Activated naive CD8-positive, alpha-beta T cell treated with anti-CD3 and anti-CD28 coated beads for 36 hours (primary cell): Measurements from ENCODE around the gene PPFIBP1. TPM values are rescaled to one million over a fixed set of nuclear protein-coding genes. Genes with fewer than 3 reads are reported as not detected.
"Not testable (repeated sequence)": the region's sequence is repeated elsewhere in the genome, so short reads cannot be mapped to it uniquely, and the experiment has no call there.

Experiments
- DNase-seq: peaks from one replicate; pipeline ENCODE4 v3.0.0; 2021
- H3K27ac Mint-ChIP-seq: one replicate; pipeline ENCODE4 v1.8.0; 2022; ENCODE audit warnings: mild to moderate bottlenecking, moderate library complexity, mixed read lengths
- H3K27me3 Mint-ChIP-seq: one replicate; pipeline ENCODE4 v1.8.0; 2022; ENCODE audit warnings: mild to moderate bottlenecking, mixed read lengths
- H3K36me3 Mint-ChIP-seq: one replicate; pipeline ENCODE4 v1.8.0; 2021; ENCODE audit warnings: mild to moderate bottlenecking, mixed read lengths
- H3K4me1 Mint-ChIP-seq: one replicate; pipeline ENCODE4 v1.8.0; 2021; ENCODE audit warnings: mixed read lengths
- H3K4me3 Mint-ChIP-seq: one replicate; pipeline ENCODE4 v1.8.0; 2022; ENCODE audit warnings: mild to moderate bottlenecking, moderate library complexity, mixed read lengths
- H3K9me3 Mint-ChIP-seq: one replicate; pipeline ENCODE4 v1.8.0; 2022; ENCODE audit warnings: mixed read lengths
- total RNA-seq, 2 experiments: library from RNA; stranded (reverse); gene quantifications; one replicate each; pipeline ENCODE4 v1.2.3, GENCODE V29; 2021

Gene PPFIBP1
- total RNA-seq, 2 experiments from 2014 or later, result 22.2 to 22.5 TPM

DNA sequence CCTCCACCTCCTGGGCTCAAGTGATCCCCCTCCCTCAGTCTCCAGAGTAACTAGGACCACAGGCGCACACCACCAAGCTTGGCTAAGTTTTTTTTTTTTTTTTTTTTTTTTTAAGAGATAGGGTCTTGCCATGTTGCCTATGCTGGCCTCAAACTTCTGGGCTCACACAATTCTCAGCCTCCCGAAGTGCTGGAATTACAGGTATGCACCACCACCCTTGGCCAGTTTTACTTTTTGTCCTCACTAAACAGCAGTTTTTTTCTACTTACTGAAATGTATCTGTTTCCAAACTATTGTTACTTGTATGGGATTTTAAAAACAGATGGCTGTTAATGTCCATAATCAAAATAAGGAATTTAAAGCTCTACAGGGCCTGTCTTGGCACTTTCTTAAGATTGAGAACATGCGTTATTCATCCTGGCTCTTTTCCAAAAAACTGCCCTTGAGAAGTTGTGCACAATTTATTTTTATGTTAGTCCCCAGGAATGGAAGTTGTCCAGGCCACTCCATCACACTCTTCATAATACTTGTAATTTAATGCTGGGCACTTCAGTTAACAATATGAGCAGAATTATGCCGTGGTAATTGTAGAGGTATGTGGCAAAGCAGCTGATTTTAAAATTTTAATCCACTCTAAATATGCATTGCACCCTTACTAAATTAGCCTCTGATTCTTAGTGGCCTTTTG is 120.3 kb downstream of the PPFIBP1 start:
- no peaks in the 10 kb centered on the region for H3K4me1 Mint-ChIP-seq
- no peak overlapping the region for H3K4me3 Mint-ChIP-seq
- H3K27ac Mint-ChIP-seq, result no peak overlapping the region
- H3K27me3 Mint-ChIP-seq, result no peaks in the 10 kb centered on the region
- no peak for DNase-seq
- no peaks in the 10 kb centered on the region for H3K36me3 Mint-ChIP-seq
- no peaks in the 10 kb centered on the region for H3K9me3 Mint-ChIP-seq

DNA sequence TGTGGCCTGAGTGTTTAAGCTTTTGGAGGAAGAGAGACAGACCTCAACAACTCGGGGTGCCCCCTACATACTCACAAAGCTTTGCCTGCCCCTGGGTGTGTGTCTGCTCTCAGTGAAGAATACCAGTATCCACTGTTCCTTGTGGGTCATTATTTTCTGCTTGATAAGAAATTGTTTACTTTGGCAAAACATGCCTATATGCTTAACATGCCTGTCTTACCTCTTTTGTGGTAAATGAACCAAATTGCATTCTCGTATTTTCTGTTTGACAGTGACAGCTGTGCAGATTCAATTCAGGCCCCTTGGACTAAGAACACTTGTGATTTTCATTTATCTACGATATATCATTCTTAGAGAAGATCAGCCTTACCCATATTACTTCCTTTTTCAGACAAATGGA is 121.7 kb downstream of the PPFIBP1 start:
- DNase-seq, result no peak
- H3K27me3 Mint-ChIP-seq, result no peaks in the 10 kb centered on the region
- no peaks in the 10 kb centered on the region for H3K9me3 Mint-ChIP-seq
- H3K36me3 Mint-ChIP-seq, result no peaks in the 10 kb centered on the region
- H3K4me3 Mint-ChIP-seq, result no peak overlapping the region
- H3K4me1 Mint-ChIP-seq, result no peaks in the 10 kb centered on the region
- H3K27ac Mint-ChIP-seq, result no peak overlapping the region

DNA sequence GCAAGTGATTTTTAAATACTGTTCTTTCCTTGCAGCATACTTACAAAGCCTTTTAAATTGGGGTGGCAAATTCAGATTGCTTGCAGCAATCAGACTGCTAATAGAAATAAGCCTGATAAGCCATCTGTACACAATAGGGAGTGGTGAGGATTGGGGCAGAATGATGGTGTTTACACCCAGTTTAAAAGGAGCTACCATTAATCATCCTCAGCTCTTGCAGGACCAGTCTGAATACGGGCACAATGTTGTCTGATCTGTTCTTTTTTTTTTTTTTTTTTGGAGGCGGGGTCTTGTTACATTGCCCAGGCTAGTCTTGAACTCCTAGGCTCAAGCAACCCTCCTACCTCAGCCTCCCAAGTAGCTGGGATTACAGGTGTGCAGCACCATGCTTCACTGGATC is 122.1 kb downstream of the PPFIBP1 start:
- DNase-seq, result no peak
- H3K4me1 Mint-ChIP-seq, result no peaks in the 10 kb centered on the region
- no peaks in the 10 kb centered on the region for H3K27me3 Mint-ChIP-seq
- no peaks in the 10 kb centered on the region for H3K9me3 Mint-ChIP-seq
- H3K36me3 Mint-ChIP-seq, result no peaks in the 10 kb centered on the region
- no peak overlapping the region for H3K4me3 Mint-ChIP-seq
- no peak overlapping the region for H3K27ac Mint-ChIP-seq

DNA sequence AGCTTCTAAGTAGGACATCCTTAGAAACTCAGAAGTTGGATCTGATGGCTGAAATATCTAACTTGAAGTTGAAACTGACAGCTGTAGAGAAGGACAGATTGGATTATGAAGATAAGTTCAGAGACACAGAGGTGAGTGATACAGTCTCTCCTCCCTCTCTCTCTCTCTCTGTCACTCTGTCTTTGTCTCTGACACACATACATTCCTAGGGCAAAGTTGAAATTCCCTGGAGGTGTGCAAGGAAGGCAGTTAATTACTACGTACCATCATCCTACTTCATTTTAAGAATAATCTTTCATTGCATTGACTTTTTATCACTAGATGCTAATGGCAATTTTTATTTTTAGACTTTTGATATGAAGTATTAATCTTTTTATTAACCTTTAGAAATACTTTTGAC is 126.0 kb downstream of the PPFIBP1 start:
- no peak for DNase-seq
- Mint-ChIP-seq H3K36me3 (no peaks in the 10 kb centered on the region), H3K27ac (no peak overlapping the region), H3K27me3 (no peaks in the 10 kb centered on the region), H3K9me3 (no peaks in the 10 kb centered on the region), H3K4me1 (peaks cover 4% of the 10 kb centered on the region), H3K4me3 (no peak overlapping the region)

DNA sequence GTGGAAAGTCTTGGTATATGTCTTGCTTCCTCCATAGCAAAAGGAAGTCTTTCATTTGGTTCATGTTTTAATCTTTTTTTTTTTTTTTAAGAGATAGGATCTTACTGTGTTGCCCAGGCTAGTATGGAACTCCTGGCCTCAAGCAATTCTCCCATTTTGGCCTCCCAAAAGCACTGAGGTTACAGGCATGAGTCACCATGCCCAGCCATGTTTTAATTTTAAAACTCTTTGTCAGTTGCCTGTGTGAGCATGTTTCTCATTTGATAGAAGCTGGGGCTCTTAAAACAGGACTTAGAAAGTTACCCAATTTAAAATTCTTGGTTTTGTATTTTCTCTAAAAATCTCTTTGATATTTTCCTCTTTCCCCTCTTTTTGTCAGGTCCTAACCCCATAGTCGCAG is 127.2 kb downstream of the PPFIBP1 start:
- Mint-ChIP-seq H3K4me3 (no peak overlapping the region), H3K4me1 (peaks cover 4% of the 10 kb centered on the region), H3K27ac (no peak overlapping the region), H3K9me3 (no peaks in the 10 kb centered on the region), H3K27me3 (no peaks in the 10 kb centered on the region), H3K36me3 (no peaks in the 10 kb centered on the region)
- no peak for DNase-seq

DNA sequence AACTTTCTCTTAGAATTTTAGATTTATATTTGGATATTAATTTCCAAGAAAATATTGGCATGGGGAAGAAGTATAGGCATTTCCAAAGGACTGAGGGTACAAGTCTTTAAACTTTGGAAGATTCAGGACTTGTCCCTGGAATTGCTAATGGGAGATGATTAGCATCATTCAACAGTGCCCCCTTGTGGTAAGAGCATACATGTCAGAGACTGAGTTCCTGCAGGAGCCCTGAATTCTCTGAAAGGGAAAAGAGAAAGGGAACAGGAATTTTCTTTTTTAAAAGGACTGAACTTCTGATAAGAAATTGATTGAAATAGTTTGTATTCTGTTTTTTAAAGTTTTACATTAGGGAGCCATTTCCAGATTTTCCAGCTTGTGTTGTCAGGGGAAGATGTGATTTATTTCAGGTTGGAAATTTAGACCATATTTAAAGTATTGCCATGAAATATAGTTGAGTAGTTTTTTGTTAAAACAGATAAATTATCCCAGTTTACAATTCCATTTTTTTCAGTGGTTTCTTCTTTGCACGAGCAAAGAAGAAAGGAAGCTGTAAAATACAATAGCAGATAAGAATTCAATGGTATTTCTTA is 128.3 kb downstream of the PPFIBP1 start:
- DNase-seq, result no peak

DNA sequence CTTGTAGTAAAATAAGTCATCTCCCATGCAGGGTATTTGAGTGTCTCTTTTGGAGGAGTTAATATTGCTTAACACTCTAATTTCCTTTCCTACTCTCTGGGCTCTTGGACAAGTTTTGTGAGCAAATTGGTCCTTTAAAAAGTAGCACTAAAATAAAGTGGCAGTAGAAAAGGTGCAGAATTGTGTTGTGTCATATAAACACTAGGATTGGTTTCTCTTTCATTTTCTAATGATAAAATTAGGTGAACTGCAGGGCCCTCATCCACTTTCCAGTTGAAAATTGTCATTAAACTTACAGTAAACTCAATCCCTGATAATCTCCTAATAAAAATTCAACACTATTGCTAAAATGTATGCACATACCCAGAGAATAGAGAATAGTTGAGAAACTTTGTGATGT is 129.7 kb downstream of the PPFIBP1 start:
- Mint-ChIP-seq H3K27me3 (no peaks in the 10 kb centered on the region), H3K36me3 (no peaks in the 10 kb centered on the region), H3K27ac (no peak overlapping the region), H3K4me3 (no peak overlapping the region), H3K9me3 (no peaks in the 10 kb centered on the region), H3K4me1 (peaks cover 4% of the 10 kb centered on the region)
- no peak for DNase-seq

More for the DNA sequence above, 128.3 kb downstream of the PPFIBP1 start:
- H3K4me3 Mint-ChIP-seq, result no peak overlapping the region
- no peak overlapping the region for H3K27ac Mint-ChIP-seq
- H3K36me3 Mint-ChIP-seq, result no peaks in the 10 kb centered on the region
- H3K9me3 Mint-ChIP-seq, result no peaks in the 10 kb centered on the region
- peaks cover 4% of the 10 kb centered on the region for H3K4me1 Mint-ChIP-seq
- no peaks in the 10 kb centered on the region for H3K27me3 Mint-ChIP-seq

DNA sequence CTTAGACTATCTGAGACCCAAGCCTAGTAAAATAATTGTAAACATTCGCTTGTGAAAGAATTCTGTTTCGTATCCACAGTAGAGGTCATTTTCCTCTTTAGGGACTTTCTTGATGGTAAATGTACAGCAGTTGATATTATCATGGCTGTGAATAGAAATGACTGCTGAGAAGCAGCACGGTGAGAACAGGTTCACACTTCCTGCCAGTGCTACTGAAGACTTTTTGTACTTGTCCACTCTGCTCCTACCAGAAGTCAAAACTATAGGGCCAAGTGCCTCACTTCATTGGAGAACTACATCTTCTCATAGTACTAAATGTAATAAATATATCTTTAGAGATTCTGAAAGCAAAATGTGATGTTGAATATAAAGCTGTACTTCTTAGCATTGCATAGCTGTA is 131.5 kb downstream of the PPFIBP1 start:
- H3K4me1 Mint-ChIP-seq, DNase-seq, H3K27me3 Mint-ChIP-seq, H3K4me3 Mint-ChIP-seq, H3K27ac Mint-ChIP-seq, H3K36me3 Mint-ChIP-seq, H3K9me3 Mint-ChIP-seq: not testable (repeated sequence)

DNA sequence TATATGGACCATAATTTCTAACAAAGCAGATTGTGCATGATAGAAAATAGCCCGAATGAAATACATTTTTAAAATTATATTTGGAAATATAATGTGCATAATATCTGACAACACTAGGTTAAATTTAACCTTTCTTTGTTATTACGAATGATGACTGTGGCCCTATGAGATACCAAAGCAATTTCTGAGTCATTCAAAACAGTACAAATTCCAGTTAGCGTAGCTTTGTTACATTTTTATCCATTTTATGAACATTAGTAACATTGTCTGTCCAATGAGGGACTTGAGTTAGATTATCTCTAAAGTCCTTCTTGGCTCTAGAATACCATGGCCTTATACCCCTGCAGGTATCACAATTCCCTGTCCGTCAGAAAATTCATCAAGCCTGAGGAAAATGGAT is 133.3 kb downstream of the PPFIBP1 start:
- H3K4me3 Mint-ChIP-seq, result no peak overlapping the region
- H3K4me1 Mint-ChIP-seq, result peaks cover 4% of the 10 kb centered on the region
- peaks cover 2% of the 10 kb centered on the region for H3K36me3 Mint-ChIP-seq
- no peaks in the 10 kb centered on the region for H3K9me3 Mint-ChIP-seq
- no peak for DNase-seq
- no peaks in the 10 kb centered on the region for H3K27me3 Mint-ChIP-seq
- H3K27ac Mint-ChIP-seq, result no peak overlapping the region

DNA sequence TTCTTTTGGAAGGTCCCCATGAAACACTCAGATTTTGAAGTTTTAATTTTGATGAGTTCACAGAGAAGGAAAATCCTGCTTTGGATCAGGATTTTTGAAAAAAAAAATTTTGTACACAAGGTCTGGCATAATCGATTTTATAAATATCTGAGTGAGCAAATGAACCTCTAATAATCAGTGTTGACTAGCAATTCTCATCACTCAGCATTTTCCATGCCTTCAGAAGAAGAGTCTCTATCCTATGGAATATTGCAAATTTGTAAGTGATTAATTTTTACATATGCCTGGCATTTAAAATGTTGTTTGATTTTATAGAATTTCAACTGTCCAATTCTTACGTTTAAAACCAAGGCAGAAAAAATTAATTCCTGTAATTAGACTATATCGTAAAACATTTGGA is 141.7 kb downstream of the PPFIBP1 start:
- Mint-ChIP-seq H3K36me3 (peaks cover 9% of the 10 kb centered on the region), H3K27me3 (no peaks in the 10 kb centered on the region), H3K4me3 (no peak overlapping the region), H3K9me3 (no peaks in the 10 kb centered on the region), H3K4me1 (peaks cover 4% of the 10 kb centered on the region), H3K27ac (no peak overlapping the region)
- no peak for DNase-seq

DNA sequence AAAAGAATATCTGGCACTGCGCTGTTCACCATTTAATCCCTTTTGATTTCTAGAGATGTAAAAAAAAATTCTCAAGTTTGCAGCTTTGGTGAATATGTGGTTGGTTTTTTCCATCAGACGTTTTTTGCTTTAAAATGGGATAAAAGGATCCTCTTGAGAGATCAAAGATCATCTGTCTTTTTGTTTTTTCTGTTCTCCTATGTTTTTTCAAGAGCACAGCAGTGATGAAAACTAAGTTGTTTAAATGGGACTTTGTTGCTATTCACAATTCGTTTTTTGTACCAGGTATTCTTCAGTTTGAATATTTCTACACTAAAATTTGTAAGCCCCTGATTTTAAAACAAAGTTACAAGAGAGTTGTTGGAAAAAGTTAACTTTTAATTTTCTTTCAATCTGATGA is 142.5 kb downstream of the PPFIBP1 start:
- Mint-ChIP-seq H3K9me3 (no peaks in the 10 kb centered on the region), H3K36me3 (peaks cover 8% of the 10 kb centered on the region), H3K27ac (no peak overlapping the region), H3K4me1 (peaks cover 4% of the 10 kb centered on the region), H3K4me3 (no peak overlapping the region), H3K27me3 (no peaks in the 10 kb centered on the region)
- no peak for DNase-seq

DNA sequence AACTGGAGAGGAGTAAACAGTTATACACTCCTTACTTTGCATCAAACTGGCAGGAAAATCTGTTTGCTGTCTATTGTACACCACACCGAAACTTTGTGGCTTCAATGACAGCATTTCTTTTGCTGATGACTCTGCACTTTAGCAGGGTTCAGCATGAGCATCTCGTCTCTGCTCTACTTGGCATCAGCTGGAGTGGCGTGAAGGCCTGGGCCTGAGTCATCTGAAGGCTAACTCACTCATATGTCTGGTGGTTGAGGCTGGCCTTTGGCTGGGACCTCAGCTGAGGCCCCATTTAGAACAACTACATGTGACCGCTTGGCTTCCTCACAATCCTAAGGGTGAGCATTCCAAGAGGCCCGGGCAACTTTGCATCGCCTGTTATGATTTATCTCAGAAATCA is 143.5 kb downstream of the PPFIBP1 start:
- DNase-seq, result no peak
- Mint-ChIP-seq H3K9me3 (no peaks in the 10 kb centered on the region), H3K4me1 (peaks cover 4% of the 10 kb centered on the region), H3K27ac (no peak overlapping the region), H3K36me3 (peaks cover 6% of the 10 kb centered on the region), H3K27me3 (no peaks in the 10 kb centered on the region), H3K4me3 (no peak overlapping the region)

DNA sequence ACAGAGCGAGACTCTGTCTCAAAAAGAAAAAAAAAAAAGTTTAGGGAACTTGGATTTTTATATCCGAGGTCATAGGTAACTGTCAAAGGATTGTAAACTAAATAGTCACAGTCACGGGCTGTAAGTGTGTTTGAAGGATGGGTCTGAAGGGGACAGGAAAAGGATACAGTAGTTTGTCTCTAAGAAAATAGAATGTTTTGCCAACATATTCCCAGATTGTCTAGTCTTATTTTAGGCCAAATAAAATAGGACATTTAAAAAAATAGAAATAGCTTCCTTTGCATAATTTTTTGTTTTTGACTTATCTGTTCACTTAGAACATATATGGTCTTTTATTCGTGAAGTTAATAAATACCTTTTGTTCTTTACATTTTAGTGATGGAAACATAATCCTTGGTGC is 148.0 kb downstream of the PPFIBP1 start:
- H3K27me3 Mint-ChIP-seq, result no peaks in the 10 kb centered on the region
- no peak for DNase-seq
- no peaks in the 10 kb centered on the region for H3K9me3 Mint-ChIP-seq
- H3K36me3 Mint-ChIP-seq, result peaks cover 2% of the 10 kb centered on the region
- no peak overlapping the region for H3K4me3 Mint-ChIP-seq
- no peak overlapping the region for H3K27ac Mint-ChIP-seq
- H3K4me1 Mint-ChIP-seq, result no peaks in the 10 kb centered on the region

DNA sequence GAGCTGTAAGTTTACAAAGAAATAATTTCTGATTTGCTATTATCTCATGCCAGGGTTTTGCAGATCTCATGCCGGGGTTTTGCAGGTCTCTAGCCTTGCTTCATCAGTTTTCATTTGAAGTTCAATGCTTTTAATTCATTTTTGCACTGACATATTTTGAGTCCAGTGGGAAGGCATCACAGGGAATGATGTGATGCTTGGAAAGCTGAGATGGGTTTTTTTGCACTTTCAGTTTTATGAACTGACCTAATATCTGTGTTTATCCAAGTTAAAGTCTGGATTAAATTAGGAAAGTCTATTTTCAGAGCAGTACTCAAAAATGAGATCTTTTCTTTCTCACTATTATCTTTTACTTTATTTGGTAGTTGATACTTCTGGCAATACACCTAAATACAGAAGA is 148.6 kb downstream of the PPFIBP1 start:
- no peaks in the 10 kb centered on the region for H3K9me3 Mint-ChIP-seq
- no peaks in the 10 kb centered on the region for H3K27me3 Mint-ChIP-seq
- H3K27ac Mint-ChIP-seq, result no peak overlapping the region
- H3K4me3 Mint-ChIP-seq, result no peak overlapping the region
- DNase-seq, result no peak
- no peaks in the 10 kb centered on the region for H3K4me1 Mint-ChIP-seq
- peaks cover 2% of the 10 kb centered on the region for H3K36me3 Mint-ChIP-seq

DNA sequence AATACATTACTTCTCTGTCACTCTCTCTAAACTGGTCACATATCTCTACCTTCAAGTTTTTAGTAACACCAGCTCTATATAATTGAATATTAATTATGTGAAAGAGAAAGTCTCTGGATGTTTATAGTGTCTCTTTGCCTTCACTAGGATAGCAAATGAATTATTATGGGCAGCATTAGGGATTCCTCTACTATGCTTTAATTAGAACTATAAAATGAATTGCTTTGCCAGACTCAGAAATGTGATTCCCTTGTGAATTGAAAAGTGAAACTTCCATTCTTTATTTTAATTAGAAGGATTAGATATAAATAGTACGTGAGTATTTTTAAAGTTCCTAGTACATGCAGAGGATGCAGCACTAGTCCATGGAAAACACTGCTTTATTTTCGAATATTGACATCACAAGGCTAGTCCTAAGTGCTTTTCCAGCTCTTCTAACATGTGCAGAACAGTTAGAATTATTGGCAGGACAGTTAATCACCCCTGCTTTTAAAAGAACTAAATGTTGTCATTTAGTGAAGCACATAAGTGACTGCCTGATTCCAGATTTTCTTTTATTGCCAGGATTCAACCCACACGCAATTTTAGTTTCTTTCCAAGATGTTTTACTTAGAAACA is 149.2 kb downstream of the PPFIBP1 start:
- Mint-ChIP-seq H3K4me3 (no peak overlapping the region), H3K4me1 (no peaks in the 10 kb centered on the region), H3K36me3 (no peaks in the 10 kb centered on the region), H3K27me3 (no peaks in the 10 kb centered on the region), H3K9me3 (no peaks in the 10 kb centered on the region), H3K27ac (no peak overlapping the region)
- DNase-seq, result no peak

DNA sequence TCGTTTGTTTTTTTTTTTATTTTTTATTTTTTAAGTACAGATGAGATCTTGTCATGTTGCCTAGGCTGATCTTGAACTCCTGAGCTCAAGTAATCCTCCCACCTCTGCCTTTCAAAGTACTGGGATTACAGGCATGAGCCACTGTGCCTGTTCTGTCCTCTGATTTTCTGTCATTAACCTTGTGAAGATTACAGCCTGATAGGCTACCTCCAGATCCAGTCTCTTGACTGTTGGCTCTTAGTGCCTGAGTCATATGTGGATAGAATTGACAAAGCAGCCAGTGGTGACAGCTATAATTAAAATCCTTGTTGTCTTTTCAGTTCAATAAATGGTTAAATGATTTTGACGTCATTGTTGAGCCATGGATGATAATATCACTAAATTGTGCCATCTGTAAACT is 151.0 kb downstream of the PPFIBP1 start:
- Mint-ChIP-seq H3K27ac (no peak overlapping the region), H3K4me3 (no peak overlapping the region), H3K4me1 (no peaks in the 10 kb centered on the region), H3K9me3 (no peaks in the 10 kb centered on the region), H3K27me3 (no peaks in the 10 kb centered on the region), H3K36me3 (peaks cover 4% of the 10 kb centered on the region)
- DNase-seq, result no peak
